GM18505 (cell line): ENCODE results near the gene ABCB11.

Experiments
- ATAC-seq: cut with Tn5 transposase; IDR thresholded peaks from one replicate; pipeline ENCODE4 v1.9.1; 2021; ENCODE audit not compliant: unreplicated experiment
- POLR2A ChIP-seq: IDR thresholded peaks from 4 replicates; pipeline ENCODE4 v1.6.1; 2011; ENCODE audit warnings: borderline replicate concordance; ENCODE audit not compliant: insufficient read depth, insufficient read length; ENCODE audit errors: extremely low read depth

Gene ABCB11

GRCh38 chr2:169031202-169031601 is at the start of gene ABCB11:
Gene ABCB11, minus strand, starts transcription at chr2:169031324. Its CDS starts 13,199 bp downstream, at chr2:169018125.
- no peak for TF ChIP-seq POLR2A

GRCh38 chr2:169080250-169081069 is 49.3 kb upstream of the ABCB11 start:
- ATAC-seq, result peak; percentile 76
- TF ChIP-seq POLR2A, result no peak

More at GRCh38 chr2:169031202-169031601, at the start of gene ABCB11:
- no peak for ATAC-seq

- ATAC-seq, result no peak
- TF ChIP-seq POLR2A, result no peak
Observed at GRCh38 chr2:169077674-169078240, 46.6 kb upstream of the ABCB11 start.

- no peak for ATAC-seq
Observed at GRCh38 chr2:169073963-169074751, 43.0 kb upstream of the ABCB11 start.

GRCh38 chr2:169073211-169073962 is 42.3 kb upstream of the ABCB11 start:
- no peak for TF ChIP-seq POLR2A
- ATAC-seq, result no peak

More at GRCh38 chr2:169073963-169074751, 43.0 kb upstream of the ABCB11 start:
- no peak for TF ChIP-seq POLR2A

GRCh38 chr2:169072163-169072925 is 41.2 kb upstream of the ABCB11 start:
- no peak for TF ChIP-seq POLR2A

GRCh38 chr2:169071455-169071854 is 40.3 kb upstream of the ABCB11 start:
- ATAC-seq, result no peak
- no peak for TF ChIP-seq POLR2A

More at GRCh38 chr2:169072163-169072925, 41.2 kb upstream of the ABCB11 start:
- ATAC-seq, result peak; percentile 55

- no peak for ATAC-seq
- TF ChIP-seq POLR2A, result no peak
Observed at GRCh38 chr2:169069833-169070232, 38.7 kb upstream of the ABCB11 start.

- no peak for ATAC-seq
- TF ChIP-seq POLR2A, result no peak
Observed at GRCh38 chr2:169069341-169069740, 38.2 kb upstream of the ABCB11 start, which contains the start of gene DHRS9. Gene DHRS9, plus strand, starts transcription at chr2:169069563. Its CDS starts 12,019 bp downstream, at chr2:169081582.

GRCh38 chr2:169066897-169067296 is 35.8 kb upstream of the ABCB11 start:
- TF ChIP-seq POLR2A, result no peak
- ATAC-seq, result no peak

GRCh38 chr2:169065864-169066517 is 34.9 kb upstream of the ABCB11 start:
- TF ChIP-seq POLR2A, result no peak
- no peak for ATAC-seq
